ENCODE data around the gene AIP.

Gene AIP

DNA sequence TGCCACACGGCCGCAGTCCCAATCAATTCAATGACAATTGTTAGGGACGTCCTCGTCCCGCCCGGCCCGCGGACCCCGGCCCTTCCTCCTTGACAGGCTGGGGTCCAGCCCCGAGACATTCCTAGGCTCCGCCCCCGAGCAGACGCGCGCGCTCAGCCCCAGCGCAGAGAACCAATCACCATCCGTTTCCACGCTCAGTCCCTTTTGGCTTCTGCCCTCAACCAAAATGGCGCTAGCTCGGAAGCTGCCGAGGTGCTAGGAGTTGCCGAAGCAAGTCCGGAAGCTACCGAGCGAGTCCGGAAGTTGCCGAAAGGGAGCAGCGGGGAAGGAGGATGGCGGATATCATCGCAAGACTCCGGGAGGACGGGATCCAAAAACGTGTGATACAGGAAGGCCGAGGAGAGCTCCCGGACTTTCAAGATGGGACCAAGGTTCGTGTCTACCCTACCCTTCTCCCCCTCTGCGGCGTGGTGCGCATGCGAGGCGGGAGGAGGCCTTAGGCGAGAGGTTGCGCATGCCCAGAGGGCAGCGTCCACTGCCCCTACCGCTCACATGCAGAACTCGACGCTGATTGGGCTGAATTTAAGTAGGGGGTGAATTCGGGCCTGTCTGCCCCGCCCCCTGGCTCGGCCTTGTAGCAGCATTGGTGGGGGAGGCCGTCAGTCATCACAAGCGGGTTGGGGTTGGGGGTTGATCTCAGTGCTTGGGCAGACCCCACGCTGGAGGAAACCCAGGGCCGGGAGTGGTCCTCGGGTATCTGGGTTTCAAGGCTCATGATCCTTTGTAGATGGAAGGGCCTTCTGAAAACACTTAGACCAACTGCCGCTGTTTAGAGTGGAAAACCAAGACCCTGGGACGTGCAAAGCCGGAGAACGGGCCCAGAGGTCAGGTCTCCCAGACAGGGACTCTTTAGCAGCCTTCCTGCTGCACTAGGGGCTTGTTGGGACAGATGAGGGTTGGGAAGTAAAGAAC, at the start of gene AIP:
AIP (plus strand) TSS at position 200 of the 972 bp plus-strand sequence; CDS start at position 333, 133 bp downstream.
- peak; percentile 98 for DNase-seq
- in situ Hi-C loops (cut with MboI; ENCODE audit: low pct_unique_long_range_greater_than_20kb, low sequenced_read_pairs), result no loop called here

DNA sequence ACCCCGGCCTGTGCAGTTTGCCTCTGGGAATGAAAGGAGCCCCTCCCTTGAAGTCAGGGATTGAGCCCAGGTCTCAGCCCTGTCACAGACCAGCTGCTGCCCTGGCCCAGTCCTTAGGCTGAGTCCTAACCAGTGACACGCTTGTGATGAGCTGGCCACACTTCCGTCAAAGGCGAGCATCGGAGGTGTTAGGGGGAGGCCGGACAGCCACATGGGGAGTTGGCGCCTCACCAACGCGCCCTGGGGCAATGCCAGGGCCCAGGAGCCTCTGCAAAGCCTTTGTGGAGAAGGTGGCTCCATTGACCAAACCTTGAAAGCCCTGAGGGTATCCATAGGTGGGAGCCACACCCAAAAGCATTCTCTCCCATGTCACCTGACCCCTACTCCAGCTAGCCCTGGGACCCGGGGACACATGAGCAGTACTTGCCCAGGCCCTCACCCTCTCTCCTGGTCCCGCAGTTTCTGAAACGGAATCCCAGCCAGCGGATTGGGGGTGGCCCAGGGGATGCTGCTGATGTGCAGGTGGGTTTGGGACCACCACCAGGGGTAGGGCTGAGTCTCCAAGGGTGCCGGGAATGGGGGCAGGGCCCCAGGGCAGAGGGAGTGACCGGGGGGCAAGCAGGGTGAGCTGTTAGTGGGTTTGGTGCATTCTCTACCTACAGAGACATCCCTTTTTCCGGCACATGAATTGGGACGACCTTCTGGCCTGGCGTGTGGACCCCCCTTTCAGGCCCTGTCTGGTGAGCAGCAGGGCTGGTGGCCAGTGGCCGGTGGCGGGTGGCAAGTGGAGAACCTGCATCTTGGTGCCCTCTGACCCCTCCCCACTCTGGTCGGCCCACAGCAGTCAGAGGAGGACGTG, 49.1 kb upstream of the AIP start:
- DNase-seq, result no peak
- in situ Hi-C loops (cut with MboI; ENCODE audit: low pct_unique_long_range_greater_than_20kb, low sequenced_read_pairs), result no loop called here

GRCh38 chr11:67434395-67434881, 48.4 kb upstream of the AIP start:
- no peak for DNase-seq
- in situ Hi-C loops (cut with MboI; ENCODE audit: low pct_unique_long_range_greater_than_20kb, low sequenced_read_pairs), result no loop called here

GRCh38 chr11:67435031-67435726, 47.6 kb upstream of the AIP start:
- no peak for DNase-seq
- in situ Hi-C loops (cut with MboI; ENCODE audit: low pct_unique_long_range_greater_than_20kb, low sequenced_read_pairs), result no loop called here

DNA sequence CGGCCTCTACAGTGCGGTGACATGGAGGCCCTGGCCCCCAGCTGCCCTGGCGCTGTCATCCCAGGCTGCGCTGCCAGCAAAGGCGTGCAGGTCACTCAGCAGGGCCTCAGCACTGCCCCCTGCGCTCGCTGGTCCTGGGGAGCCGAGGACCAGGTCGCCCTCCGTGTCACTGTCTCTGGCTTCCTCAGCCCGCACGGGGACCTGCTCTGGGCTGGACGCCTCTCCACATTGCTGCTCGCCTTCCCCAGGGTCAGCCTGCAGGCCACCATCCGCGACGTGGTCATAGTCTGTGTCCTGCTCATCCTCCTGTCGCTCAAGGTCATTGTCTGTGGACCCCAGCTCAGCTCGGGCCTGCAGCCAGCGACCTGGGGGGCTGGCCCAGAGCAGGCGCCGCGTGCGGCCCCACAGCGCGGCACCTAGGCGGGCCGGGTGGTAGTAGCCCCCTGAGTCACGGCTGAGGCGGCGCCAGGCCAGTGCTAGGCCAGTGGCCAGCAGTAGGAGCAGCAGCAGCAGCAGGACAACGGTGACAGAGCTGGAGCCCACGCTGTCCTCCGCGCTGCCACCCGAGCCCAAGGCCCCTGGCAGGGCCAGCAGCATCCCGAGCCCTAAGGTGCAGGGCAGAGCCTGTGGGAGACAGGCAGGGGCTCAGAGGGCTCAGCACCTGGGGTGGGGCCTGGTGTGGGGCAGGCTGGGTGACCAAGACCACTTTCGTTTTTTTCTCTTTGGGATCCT, 46.9 kb upstream of the AIP start:
- no peak for DNase-seq
- in situ Hi-C loops (cut with MboI; ENCODE audit: low pct_unique_long_range_greater_than_20kb, low sequenced_read_pairs), result no loop called here

- peak; percentile 72 for DNase-seq
- in situ Hi-C loops (cut with MboI; ENCODE audit: low pct_unique_long_range_greater_than_20kb, low sequenced_read_pairs), result no loop called here
Measured at GRCh38 chr11:67436459-67437081, 46.3 kb upstream of the AIP start.

DNA sequence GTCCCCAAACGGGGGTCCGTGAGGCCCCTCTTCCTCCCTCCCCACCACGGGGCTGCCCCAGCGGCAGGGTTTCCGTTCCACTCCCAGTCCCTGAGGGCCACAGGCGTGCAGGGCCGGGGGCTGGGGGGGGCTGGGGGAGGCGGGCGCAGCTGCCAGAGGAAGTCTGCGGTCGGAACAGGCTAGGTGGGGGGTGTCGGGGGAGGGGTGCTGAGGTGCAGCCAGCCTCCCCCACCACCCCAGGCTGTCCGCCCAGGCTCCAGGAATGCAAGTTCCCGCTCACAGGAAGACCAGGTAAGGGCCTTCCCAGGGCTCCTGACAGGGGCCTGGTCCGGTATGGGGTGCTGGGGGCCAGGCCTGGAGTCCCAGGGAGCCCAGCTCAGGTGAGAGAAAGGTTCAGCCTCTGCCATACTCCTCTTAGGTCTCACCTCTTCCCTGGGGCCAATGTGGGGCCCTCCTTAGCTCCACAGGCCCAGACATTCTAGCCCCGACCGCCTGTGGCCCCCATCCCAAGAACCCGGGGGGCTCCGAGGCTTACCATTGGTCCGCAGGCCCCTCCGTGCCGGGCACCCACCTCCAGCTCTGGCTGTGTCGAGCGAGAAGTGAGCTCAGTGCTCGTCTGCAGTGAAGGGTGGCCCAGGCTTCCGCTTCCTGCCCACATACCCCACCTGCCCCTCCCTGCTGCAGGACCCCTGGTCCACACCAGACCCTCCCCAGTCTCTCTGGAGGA, 45.6 kb upstream of the AIP start, which contains the start of gene PTPRCAP:
PTPRCAP (minus strand) TSS at position 601 of the 727 bp plus-strand sequence; CDS start at position 538, 63 bp downstream.
- peak; percentile 76 for DNase-seq
- in situ Hi-C loops (cut with MboI; ENCODE audit: low pct_unique_long_range_greater_than_20kb, low sequenced_read_pairs), result no loop called here

- DNase-seq, result no peak
- in situ Hi-C loops (cut with MboI; ENCODE audit: low pct_unique_long_range_greater_than_20kb, low sequenced_read_pairs), result no loop called here
Measured at GRCh38 chr11:67437809-67438157, 45.0 kb upstream of the AIP start.

DNA sequence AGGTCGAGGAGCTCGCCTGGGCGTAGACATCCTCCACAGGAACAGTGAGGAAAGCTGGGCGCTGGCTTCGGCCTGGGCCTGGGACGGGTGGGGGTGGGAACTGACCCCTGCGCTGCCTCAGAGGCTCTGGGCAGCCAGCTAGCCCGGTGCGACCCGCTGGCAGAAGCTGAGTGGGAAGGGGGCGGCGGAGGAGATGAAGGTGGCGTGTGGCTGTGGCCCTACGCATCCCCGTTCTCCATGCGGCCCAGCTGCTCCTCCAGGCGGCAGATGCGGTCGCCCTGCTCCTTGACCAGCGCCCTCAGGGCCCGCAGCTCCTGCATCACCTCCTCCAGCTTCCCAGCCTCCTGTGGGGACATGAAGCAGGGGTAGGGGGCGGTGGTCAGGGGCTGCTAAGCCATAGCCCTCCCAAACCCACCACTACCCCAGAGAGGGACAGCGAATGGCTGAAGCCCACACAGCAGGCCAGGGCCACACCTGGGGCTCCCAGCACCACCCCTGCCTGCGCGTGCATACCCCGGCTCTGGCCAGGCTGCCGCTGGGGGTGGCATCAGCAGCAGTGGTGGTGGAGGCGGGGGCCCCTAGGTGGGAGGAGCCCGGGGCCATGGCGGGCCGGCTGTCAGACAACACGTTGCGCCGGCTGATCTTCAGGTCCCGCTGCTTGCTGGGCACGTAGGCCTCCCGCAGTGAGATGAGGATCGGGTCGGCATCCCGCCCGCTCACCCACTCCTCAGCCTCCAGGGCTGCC, 44.5 kb upstream of the AIP start:
- in situ Hi-C loops (cut with MboI; ENCODE audit: low pct_unique_long_range_greater_than_20kb, low sequenced_read_pairs), result no loop called here
- DNase-seq, result no peak

DNA sequence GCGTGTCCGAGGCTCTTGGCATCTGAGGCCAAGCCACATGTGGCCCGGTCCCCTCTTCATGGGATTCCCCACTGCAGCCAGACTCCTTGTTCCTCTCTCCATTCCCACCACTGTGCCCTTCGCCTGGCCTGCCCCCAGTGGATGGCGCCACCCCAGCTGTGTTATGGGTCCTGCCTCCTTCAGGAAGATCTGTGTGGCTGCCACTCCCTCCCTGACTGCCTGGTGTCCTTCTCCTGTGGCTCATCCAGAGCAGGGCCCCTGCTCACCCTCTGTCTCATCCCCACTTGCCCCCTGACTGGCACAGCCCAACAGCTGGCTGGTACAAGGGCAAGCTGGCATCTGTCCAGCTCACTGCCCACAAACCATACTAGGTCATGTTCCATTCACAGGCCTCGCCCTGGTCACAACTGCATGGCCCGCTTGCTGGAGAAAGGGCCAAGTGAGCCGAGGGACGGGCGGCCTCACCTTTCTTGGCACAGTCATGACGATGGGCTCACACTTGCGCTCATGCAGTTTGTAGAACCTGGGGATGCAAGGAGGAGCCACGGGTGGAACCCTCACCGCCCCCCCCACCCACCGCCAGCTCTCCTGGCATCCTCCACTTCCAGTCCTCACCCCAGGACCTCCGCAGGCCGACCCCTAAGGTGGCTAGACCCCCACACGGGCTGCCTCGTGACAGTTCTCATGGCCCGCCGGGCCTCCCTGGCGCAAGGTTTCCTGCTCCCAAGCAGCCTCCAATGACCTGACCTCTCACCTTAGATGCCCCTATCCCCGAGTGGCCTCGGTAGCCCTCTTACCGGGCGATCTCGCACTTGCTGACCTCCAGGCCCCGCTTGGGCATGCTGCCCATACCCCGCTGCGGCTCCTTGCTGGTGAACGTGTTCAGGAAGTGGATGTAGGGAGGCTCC, 43.3 kb upstream of the AIP start:
- DNase-seq, result peak; percentile 71
- in situ Hi-C loops (cut with MboI; ENCODE audit: low pct_unique_long_range_greater_than_20kb, low sequenced_read_pairs), result no loop called here

DNA sequence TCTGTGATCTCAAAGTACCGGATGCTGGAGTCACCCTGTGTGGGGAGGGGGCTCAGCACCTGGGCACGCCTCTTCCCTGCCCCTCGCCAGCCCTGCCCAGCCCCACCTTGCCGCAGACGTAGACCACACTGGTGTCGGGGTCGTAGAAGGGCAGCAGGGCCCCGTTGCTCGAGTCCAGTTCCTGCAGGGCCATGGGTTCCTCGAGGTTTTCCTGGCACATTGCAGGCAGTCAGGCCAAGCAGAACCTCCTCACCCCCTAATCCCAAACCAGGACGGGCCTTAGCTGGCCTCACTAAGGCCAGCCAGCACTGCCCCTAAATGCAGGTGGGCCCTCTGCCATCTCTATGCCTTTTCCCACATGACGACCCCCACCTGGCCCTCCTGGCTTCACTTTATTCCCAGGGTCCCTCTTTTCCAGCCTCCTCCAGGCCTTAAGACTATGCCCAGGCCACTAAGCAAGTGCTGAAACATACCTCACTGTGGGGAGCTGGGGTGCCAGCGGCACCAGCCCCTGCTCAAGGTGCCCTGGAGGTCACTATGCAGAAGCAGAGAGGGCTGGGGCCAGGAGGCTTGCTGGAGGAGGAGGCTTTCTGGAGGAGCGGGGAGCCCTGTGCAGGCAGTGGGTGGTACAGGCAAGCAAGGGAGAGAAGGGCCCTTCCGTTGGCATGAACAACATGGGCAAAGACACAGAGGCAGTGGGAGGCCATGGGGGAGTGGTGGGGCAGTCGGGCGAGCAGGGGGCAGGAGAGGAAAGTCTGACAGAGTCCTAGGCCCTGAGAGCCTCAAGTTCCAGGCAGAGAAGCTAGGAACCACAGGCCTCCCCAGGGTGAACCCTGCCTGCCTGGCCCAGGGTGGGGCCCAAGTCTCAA, 42.4 kb upstream of the AIP start:
- in situ Hi-C loops (cut with MboI; ENCODE audit: low pct_unique_long_range_greater_than_20kb, low sequenced_read_pairs), result no loop called here
- DNase-seq, result no peak

- in situ Hi-C loops (cut with MboI; ENCODE audit: low pct_unique_long_range_greater_than_20kb, low sequenced_read_pairs), result no loop called here
- DNase-seq, result no peak
Measured at GRCh38 chr11:67441098-67441563, 41.7 kb upstream of the AIP start.

GRCh38 chr11:67441731-67442351, 41.0 kb upstream of the AIP start:
- DNase-seq, result no peak
- in situ Hi-C loops (cut with MboI; ENCODE audit: low pct_unique_long_range_greater_than_20kb, low sequenced_read_pairs), result no loop called here

DNA sequence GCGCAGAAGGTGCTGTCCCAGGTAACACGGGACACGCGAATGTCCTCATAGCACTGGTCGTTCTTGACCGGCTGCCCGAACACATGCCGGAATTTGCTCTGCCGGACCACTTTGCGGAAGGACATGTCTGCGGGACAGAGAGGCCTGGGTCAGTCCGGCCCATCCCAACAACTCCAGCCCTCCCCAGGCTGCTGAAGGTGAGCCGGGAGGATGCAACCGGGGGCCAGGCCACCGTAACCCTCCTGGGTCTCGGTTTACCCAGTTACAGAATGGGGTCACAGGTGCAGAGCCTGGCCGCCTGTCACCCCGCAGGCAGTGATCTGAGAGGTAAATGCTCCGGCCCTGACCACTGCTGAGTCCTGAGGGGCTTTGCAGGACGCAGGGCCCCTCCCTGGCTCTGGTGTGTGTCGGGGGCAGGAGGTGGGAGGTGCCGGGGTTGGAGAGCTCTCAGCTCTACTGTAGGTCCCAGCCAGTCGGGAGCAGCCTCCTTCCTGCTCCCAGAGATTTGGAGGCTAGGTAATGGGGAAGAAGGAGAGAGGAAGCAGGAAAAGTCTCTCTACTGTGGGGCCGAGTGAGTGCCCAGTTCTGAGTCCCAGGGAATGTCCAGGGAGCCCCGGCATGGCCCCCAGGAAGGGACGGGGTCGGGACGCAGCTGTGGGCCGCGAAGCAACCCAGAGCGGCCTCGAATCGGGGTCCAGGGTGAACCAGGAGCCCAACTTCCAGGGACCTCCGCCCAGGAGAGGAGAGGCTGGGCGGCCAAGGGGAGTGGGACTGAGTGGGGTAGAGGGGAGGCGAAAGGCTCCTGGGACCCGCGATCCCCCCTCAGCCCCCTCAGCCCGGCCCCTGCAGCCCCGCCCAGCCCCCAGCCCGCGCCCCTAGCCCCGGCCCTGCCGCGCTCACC, 40.1 kb upstream of the AIP start:
- in situ Hi-C loops (cut with MboI; ENCODE audit: low pct_unique_long_range_greater_than_20kb, low sequenced_read_pairs), result no loop called here
- no peak for DNase-seq
